GM12872 (cell line): Measurements from ENCODE around the gene GNG2.

Experiments used
- TF ChIP-seq, protein P1 (sequence below): IDR thresholded peaks from 3 replicates; pipeline ENCODE4 v1.5.1; 2011; ENCODE audit warnings: low read depth, mild to moderate bottlenecking, low read length, moderate library complexity; ENCODE audit not compliant: insufficient read depth

Gene GNG2

DNA sequence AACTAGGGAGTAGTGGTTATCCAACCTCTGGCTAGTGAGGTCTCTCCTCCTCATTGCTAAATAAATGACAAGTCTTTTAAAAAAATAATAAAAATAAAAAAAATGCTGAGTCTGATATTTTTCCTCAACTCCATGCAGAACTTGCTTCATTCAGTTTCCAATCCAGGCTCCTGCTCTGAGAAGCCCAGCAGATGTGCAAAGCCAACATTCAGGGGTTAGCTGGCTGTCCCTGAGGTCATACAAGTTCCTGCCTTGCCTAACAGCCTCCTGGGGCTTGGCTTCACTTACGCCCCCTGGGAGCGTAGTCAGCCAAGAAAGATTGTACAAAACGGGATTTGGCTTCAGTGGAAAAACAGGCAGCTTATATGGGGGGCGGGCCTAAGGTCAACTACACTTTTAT is 152.2 kb downstream of the GNG2 start:
- TF ChIP-seq, protein P1, sequence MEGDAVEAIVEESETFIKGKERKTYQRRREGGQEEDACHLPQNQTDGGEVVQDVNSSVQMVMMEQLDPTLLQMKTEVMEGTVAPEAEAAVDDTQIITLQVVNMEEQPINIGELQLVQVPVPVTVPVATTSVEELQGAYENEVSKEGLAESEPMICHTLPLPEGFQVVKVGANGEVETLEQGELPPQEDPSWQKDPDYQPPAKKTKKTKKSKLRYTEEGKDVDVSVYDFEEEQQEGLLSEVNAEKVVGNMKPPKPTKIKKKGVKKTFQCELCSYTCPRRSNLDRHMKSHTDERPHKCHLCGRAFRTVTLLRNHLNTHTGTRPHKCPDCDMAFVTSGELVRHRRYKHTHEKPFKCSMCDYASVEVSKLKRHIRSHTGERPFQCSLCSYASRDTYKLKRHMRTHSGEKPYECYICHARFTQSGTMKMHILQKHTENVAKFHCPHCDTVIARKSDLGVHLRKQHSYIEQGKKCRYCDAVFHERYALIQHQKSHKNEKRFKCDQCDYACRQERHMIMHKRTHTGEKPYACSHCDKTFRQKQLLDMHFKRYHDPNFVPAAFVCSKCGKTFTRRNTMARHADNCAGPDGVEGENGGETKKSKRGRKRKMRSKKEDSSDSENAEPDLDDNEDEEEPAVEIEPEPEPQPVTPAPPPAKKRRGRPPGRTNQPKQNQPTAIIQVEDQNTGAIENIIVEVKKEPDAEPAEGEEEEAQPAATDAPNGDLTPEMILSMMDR, result no peak

DNA sequence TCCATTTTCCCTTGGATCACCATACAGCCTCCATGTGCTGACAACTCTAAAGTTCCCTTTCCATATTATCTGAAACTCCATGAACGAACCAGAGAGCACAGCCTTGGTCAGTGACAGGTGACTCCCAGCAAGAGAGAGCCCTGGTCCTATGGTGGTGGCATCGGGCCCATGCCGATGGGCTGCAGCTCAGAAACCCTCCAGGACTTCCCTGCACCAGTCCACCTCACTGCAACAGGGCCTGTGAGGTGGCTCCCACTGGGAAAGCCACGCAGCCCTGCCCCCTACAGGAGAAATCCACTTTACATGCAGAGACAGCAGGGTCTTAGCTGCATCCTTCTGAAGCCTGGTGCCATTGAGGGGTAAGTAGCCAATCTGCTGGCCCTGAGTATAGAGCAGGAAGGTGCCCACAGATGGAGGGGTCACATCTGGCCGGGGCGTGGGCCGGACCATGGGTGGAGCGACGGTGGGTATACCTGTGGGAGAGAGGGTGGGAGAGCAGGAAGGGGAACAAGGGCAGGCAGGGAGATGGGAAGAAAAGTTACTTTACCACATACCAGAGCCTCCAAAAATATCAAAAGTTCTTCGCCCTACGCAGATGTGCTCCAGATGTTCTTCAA is 153.7 kb downstream of the GNG2 start:
- TF ChIP-seq, protein P1, result peak; percentile 46

DNA sequence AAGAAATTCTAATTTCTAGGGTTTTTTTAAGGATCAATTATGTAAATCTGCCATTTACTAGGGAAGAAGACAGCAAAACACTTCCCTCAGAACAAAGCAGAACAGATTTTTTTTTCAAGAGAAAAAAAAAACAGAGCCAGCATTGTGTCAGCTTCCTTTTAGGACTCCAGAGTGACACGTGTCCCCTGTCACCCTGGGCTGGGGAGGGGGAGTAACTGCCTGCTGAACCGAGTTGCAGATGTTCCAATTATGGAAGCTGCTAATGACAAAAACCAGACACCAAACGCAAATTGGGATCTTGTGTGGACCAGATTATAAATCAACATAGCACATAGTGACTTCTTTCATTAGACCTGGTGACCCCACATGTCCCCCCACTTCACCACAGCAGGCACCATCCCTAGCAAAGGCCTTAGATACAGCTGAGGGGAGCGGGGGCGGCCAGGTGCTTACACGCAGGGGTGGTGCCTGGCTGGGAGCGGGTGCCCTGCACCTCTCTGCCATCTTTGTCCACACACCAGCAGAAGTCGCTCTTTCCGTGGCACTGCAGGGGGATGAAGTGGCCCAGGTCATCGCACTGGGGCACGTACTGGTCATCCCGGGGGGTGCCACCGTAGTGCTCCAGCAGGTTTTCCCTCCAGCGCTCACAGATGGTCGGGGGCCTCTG is 154.3 kb downstream of the GNG2 start:
- TF ChIP-seq, protein P1, result no peak

DNA sequence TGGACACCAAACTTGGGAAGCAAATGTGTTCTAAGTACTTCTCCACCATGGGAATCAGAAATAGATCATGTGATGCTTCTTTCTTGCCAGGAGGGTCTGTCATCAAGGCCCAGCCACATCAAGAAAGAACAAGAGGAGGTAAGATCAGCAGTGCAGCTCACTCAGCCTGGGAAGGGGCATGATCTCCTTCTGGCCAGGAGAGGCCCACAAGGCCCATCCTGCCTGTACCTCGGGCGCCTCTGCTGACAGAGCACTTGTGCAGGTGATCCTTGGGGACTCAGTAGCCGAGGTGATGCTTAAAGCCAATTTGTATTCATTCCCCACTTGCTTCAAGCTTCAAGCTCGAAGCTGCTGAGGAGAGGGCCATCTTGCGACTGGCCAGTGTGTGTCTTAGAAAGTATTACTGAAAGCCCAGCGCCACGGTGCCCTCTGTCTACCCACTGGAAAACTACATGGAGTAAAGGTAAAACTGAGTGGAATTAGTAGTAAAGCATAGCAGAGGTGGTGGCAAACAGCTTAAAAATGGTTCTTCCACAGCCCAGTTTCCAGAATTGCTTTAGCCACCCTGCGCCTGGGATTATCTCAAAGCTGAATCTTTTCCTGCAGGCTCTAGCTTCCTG is 155.1 kb downstream of the GNG2 start:
- TF ChIP-seq, protein P1, result peak; percentile 31; the same call in 2 of the 3 replicates

DNA sequence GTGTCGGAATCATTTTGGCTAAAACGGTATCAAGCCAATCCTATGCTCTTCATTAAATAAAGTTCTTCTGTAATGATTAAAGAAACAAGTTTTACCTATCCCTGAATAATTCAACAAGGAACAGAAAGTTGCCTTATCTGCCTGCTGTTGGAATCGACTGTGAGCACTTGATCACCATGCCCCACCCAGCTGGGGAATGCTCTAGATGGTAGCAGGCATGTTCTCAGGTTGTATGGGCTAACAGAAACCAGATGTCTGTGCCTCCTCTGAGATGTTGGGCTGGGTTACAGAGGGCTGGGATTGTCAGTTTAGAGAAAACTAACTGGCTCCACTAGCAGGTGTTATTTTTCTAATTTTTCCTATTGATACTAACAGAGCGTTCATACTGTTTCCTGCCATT is 157.8 kb downstream of the GNG2 start:
- TF ChIP-seq, protein P1, result no peak

DNA sequence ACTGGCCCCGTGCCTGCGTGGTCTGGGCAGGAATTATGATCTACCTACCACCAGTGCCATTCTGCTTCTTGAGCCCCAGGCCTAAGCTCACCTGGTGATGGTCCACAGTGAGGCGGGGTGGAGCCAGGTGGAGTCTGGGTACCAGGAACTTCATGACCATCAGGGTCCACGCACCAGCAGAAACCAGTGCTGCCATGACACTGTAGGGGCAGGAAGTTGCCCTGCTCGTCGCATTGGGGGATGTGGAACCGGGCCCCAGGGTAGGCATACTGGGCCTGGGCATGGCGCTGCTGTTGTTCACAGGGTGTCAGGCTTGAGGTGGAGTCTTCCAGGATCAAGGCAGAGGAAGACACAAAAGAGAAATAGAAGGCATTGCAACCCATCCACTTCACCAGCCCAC is 158.6 kb downstream of the GNG2 start:
- TF ChIP-seq, protein P1, result no peak
